Sigmoid colon (tissue), 7 donors: Measurements from ENCODE around the gene GAS6. TPM values are rescaled to one million over a fixed set of nuclear protein-coding genes. Genes with fewer than 3 reads are reported as not detected.

Experiments
- DNase-seq: peaks from one replicate; pipeline ENCODE4 v3.0.0-alpha.2; 2019
- H3K27ac ChIP-seq, 4 donors: fragments of 200-600 bp; sonication (generic); one replicate each; pipeline ENCODE4 v1.5.1; 2016 to 2019; ENCODE audit warnings: mild to moderate bottlenecking in 1 of 4
- H3K27me3 ChIP-seq, 3 donors: fragments of 200-600 bp; sonication (generic); one replicate each; pipeline ENCODE4 v1.5.1; 2019; ENCODE audit warnings: mild to moderate bottlenecking in 1 of 3
- H3K36me3 ChIP-seq, 4 donors: fragments of 200-600 bp; sonication (generic); one replicate each; pipeline ENCODE4 v1.5.1; 2016 to 2019
- H3K4me1 ChIP-seq, 4 donors: fragments of 200-600 bp; sonication (generic); one replicate each; pipeline ENCODE4 v1.5.1; 2017 to 2019
- H3K4me3 ChIP-seq, 4 donors: fragments of 200-600 bp; sonication (generic); one replicate each; pipeline ENCODE4 v1.5.1; 2017 to 2019; ENCODE audit warnings: mild to moderate bottlenecking in 2 of 4, moderate library complexity in 1 of 4
- H3K9me3 ChIP-seq, 4 donors: fragments of 200-600 bp in 3 of 4; sonication (generic) in 3 of 4; one replicate each; pipeline versions ENCODE4 v1.5.1 to v1.6.1; 2013 to 2019
- CTCF ChIP-seq, 4 experiments: fragments of 450-650 bp in 3 of 4; fragments of 200-600 bp in 1 of 4; IDR thresholded peaks; one replicate each; pipeline ENCODE4 v1.5.1; 2016 to 2019; ENCODE audit warnings: antibody characterized with exemption in 4 of 4, mild to moderate bottlenecking in 3 of 4, moderate library complexity in 2 of 4
- EP300 ChIP-seq, 4 donors: sonication (generic); formaldehyde crosslinking; IDR thresholded peaks; one replicate each; pipeline ENCODE4 v1.6.1; 2017; ENCODE audit warnings: antibody characterized with exemption in 4 of 4
- POLR2A ChIP-seq, 2 donors: fragments of 450-650 bp; IDR thresholded peaks; one replicate each; pipeline ENCODE4 v1.6.1; 2016; ENCODE audit warnings: antibody characterized with exemption in 2 of 2, mild to moderate bottlenecking in 2 of 2, moderate library complexity in 2 of 2
- POLR2AphosphoS5 ChIP-seq, 4 donors: sonication (generic); formaldehyde crosslinking; IDR thresholded peaks; one replicate each; pipeline ENCODE4 v1.6.1; 2017; ENCODE audit warnings: antibody characterized with exemption in 4 of 4
- WGBS, 2 donors: extraction: QIAGEN DNeasy Blood & Tissue Kit; methylation state at CpG; one replicate each; pipeline ENCODE4 v1.1.7; 2013; 5-methylcytosine and 5-hydroxymethylcytosine counted together
- intact Hi-C: fragments of 100-400 bp; cut with DNase I; formaldehyde crosslinking; loops from one replicate; pipeline ENCODE4 v1.15.1; 2023
- polyA plus RNA-seq, 3 donors: library from polyadenylated mRNA; stranded (reverse); fragments of 200-250 nt; gene quantifications; one replicate each; pipeline ENCODE4 v1.2.3, GENCODE V29; 2013
- total RNA-seq, 4 donors: library from RNA; depleted of rRNA; stranded (reverse); fragments of >200 nt; gene quantifications; one replicate each; pipeline ENCODE4 v1.1.0, GENCODE V29; 2016
- donor health status: healthy with polysubstance abuse.
- donor health status: Bipolar disorder and iron deficiency.
- donor health status: healthy.

GAS6 gene
- total and polyA plus RNA-seq, 7 donors = 27.0 to 105 (median 58.1) TPM

GRCh38 chr13:113851480-113851803 is 12.4 kb downstream of the GAS6 start:
- WGBS, 2 donors = 96 to 98% methylated on average over 1 of the region's 1 CpG
- H3K36me3 ChIP-seq = peaks cover 0 to 6% (median 2%) of the 10 kb centered on the region in 4 donors
- H3K4me1 ChIP-seq = peaks cover 0 to 51% (median 32%) of the 10 kb centered on the region in 4 donors

GRCh38 chr13:113850722-113851479 is 13.0 kb downstream of the GAS6 start:
- Histone ChIP-seq H3K4me3 (no peak overlapping the region), H3K36me3 (peaks cover 0 to 9% (median 4%) of the 10 kb centered on the region in 4 donors), H3K9me3 (no peaks in the 10 kb centered on the region), H3K27ac (no peak overlapping the region), H3K4me1 (peaks cover 0 to 46% (median 28%) of the 10 kb centered on the region in 4 donors), H3K27me3 (no peaks in the 10 kb centered on the region)
- WGBS, 2 donors = 97% methylated on average over 3 of the region's 3 CpGs
- intact Hi-C loops = no loop called here
- no peak for DNase-seq
- TF ChIP-seq POLR2AphosphoS5 (IDR thresholded peaks at IDR 0.05) (no peak), POLR2A (IDR thresholded peaks at IDR 0.05) (no peak), EP300 (IDR thresholded peaks at IDR 0.05) (no peak), CTCF (IDR thresholded peaks at IDR 0.05) (no peak)

More at GRCh38 chr13:113851480-113851803, 12.4 kb downstream of the GAS6 start:
- Histone ChIP-seq H3K27me3 (no peaks in the 10 kb centered on the region), H3K27ac (peak overlapping the region in 1 of 4 donors; percentile 58), H3K4me3 (no peak overlapping the region), H3K9me3 (no peaks in the 10 kb centered on the region)
- no peak for DNase-seq
- TF ChIP-seq CTCF (IDR thresholded peaks at IDR 0.05) (no peak), POLR2A (IDR thresholded peaks at IDR 0.05) (no peak), EP300 (IDR thresholded peaks at IDR 0.05) (no peak), POLR2AphosphoS5 (IDR thresholded peaks at IDR 0.05) (no peak)
- intact Hi-C loops = no loop called here

- Histone ChIP-seq H3K27ac (peak overlapping the region in 1 of 4 donors; percentile 54), H3K36me3 (peaks cover 0 to 11% (median 4%) of the 10 kb centered on the region in 4 donors), H3K27me3 (no peaks in the 10 kb centered on the region), H3K4me1 (peaks cover 0 to 38% (median 21%) of the 10 kb centered on the region in 4 donors), H3K9me3 (no peaks in the 10 kb centered on the region), H3K4me3 (no peak overlapping the region)
- no peak for TF ChIP-seq CTCF (IDR thresholded peaks at IDR 0.05)
- no peak for TF ChIP-seq EP300 (IDR thresholded peaks at IDR 0.05)
- TF ChIP-seq POLR2A (IDR thresholded peaks at IDR 0.05) = no peak
- no peak for TF ChIP-seq POLR2AphosphoS5 (IDR thresholded peaks at IDR 0.05)
- WGBS, 2 donors = 78 to 89% methylated on average over 8 of the region's 8 CpGs
- intact Hi-C loops = no loop called here
- DNase-seq = no peak
These were observed 13.7 kb downstream of the GAS6 start for GRCh38 chr13:113849981-113850721.

- intact Hi-C loops = no loop called here
- H3K27me3 ChIP-seq = no peaks in the 10 kb centered on the region
- H3K9me3 ChIP-seq = no peaks in the 10 kb centered on the region
- WGBS, 2 donors = 53 to 88% methylated on average over 3 of the region's 3 CpGs
- peak overlapping the region in 1 of 4 donors; percentile 54 for H3K27ac ChIP-seq
- H3K36me3 ChIP-seq = peaks cover 0 to 13% (median 5%) of the 10 kb centered on the region in 4 donors
- H3K4me1 ChIP-seq = peaks cover 0 to 32% (median 16%) of the 10 kb centered on the region in 4 donors
- H3K4me3 ChIP-seq = no peak overlapping the region
- DNase-seq = no peak
- TF ChIP-seq CTCF (IDR thresholded peaks at IDR 0.05) (no peak), EP300 (IDR thresholded peaks at IDR 0.05) (no peak), POLR2A (IDR thresholded peaks at IDR 0.05) (no peak), POLR2AphosphoS5 (IDR thresholded peaks at IDR 0.05) (no peak)
These were observed 14.3 kb downstream of the GAS6 start for GRCh38 chr13:113849546-113849945.
